Smooth muscle cell (in vitro differentiated cells): ENCODE results near the gene SERPINB1. TPM values are rescaled to one million over a fixed set of nuclear protein-coding genes. Genes with fewer than 3 reads are reported as not detected.
A peak's percentile ranks its signal among the peaks of the same experiment; 100 is the strongest.

Experiments used
- DNase-seq: peaks from one replicate; lab custom pipeline; 2025; ENCODE audit not compliant: unreplicated experiment; lab: John Stamatoyannopoulos, UW
- H2AFZ ChIP-seq: fragments of 200-600 bp; sonication (generic); 2 replicates; pipeline ENCODE4 v1.6.0; 2016; ENCODE audit warnings: antibody characterized with exemption, low read depth, mild to moderate bottlenecking
- H3F3A ChIP-seq: fragments of 200-600 bp; sonication (generic); 2 replicates; pipeline ENCODE4 v1.6.0; 2017; ENCODE audit warnings: antibody characterized with exemption, low read depth
- H3K27ac ChIP-seq: fragments of 200-600 bp; sonication (generic); 2 replicates; pipeline ENCODE4 v1.5.1; 2016; ENCODE audit warnings: low read depth, mild to moderate bottlenecking
- H3K27me3 ChIP-seq: fragments of 200-600 bp; sonication (generic); 2 replicates; pipeline ENCODE4 v1.6.1; 2016; ENCODE audit warnings: low read depth, mild to moderate bottlenecking
- H3K36me3 ChIP-seq: fragments of 200-600 bp; sonication (generic); 2 replicates; pipeline ENCODE4 v1.5.1; 2016; ENCODE audit warnings: low read depth
- H3K4me1 ChIP-seq: fragments of 200-600 bp; sonication (generic); 2 replicates; pipeline ENCODE4 v1.5.1; 2016; ENCODE audit warnings: low read depth
- H3K4me2 ChIP-seq: fragments of 200-600 bp; sonication (generic); 2 replicates; pipeline ENCODE4 v1.6.0; 2016; ENCODE audit warnings: mild to moderate bottlenecking
- H3K4me3 ChIP-seq: fragments of 200-600 bp; sonication (generic); 2 replicates; pipeline ENCODE4 v1.5.1; 2016; ENCODE audit warnings: mild to moderate bottlenecking
- H3K79me2 ChIP-seq: fragments of 200-600 bp; sonication (generic); 2 replicates; pipeline ENCODE4 v1.6.0; 2016; ENCODE audit warnings: low read depth, mild to moderate bottlenecking
- H3K9ac ChIP-seq: fragments of 200-600 bp; sonication (generic); 2 replicates; pipeline ENCODE4 v1.6.0; 2016; ENCODE audit warnings: low read depth
- H3K9me3 ChIP-seq: fragments of 200-600 bp; sonication (generic); replicated peaks from 2 replicates; pipeline ENCODE4 v1.5.1; 2016; ENCODE audit warnings: low read depth
- H4K20me1 ChIP-seq: fragments of 200-600 bp; sonication (generic); 2 replicates; pipeline ENCODE4 v1.6.0; 2016; ENCODE audit warnings: low read depth
- WGBS: methylation state at CpG from one replicate; pipeline ENCODE4 v1.1.7; 2016; ENCODE audit warnings: low lambda C conversion rate; 5-methylcytosine and 5-hydroxymethylcytosine counted together
- microRNA-seq: library from miRNA; unstranded; fragments of <30 nt; microRNA quantifications from one replicate; pipeline ENCODE4, GENCODE V29; 2016; ENCODE audit warnings: borderline number of aligned reads
- polyA plus RNA-seq: library from polyadenylated mRNA; unstranded; fragments of >200 nt; fragmentation: Nextera tagmentation; extraction: Ambion mirVana; gene quantifications from 2 replicates; pipeline ENCODE4 v1.2.1, GENCODE V29; 2016
- small RNA-seq: library from RNA; depleted of rRNA; stranded (forward); fragments of <200 nt; gene quantifications from one replicate; pipeline ENCODE3, GENCODE V24; 2014
- total RNA-seq: library from RNA; depleted of rRNA; stranded (reverse); fragments of >200 nt; gene quantifications from 2 replicates; pipeline ENCODE4 v1.2.3, GENCODE V29; 2014
- TF ChIP-seq, protein P1 (sequence below): fragments of 200-600 bp; sonication (generic); IDR thresholded peaks from 2 replicates; pipeline ENCODE4 v1.5.1; 2017; ENCODE audit warnings: borderline replicate concordance, mild to moderate bottlenecking, antibody characterized with exemption; ENCODE audit not compliant: insufficient read depth, poor library complexity, severe bottlenecking

SERPINB1 gene
- total and polyA plus RNA-seq, 2 experiments from 2014 or later, result 10.5 to 17.7 TPM

DNA sequence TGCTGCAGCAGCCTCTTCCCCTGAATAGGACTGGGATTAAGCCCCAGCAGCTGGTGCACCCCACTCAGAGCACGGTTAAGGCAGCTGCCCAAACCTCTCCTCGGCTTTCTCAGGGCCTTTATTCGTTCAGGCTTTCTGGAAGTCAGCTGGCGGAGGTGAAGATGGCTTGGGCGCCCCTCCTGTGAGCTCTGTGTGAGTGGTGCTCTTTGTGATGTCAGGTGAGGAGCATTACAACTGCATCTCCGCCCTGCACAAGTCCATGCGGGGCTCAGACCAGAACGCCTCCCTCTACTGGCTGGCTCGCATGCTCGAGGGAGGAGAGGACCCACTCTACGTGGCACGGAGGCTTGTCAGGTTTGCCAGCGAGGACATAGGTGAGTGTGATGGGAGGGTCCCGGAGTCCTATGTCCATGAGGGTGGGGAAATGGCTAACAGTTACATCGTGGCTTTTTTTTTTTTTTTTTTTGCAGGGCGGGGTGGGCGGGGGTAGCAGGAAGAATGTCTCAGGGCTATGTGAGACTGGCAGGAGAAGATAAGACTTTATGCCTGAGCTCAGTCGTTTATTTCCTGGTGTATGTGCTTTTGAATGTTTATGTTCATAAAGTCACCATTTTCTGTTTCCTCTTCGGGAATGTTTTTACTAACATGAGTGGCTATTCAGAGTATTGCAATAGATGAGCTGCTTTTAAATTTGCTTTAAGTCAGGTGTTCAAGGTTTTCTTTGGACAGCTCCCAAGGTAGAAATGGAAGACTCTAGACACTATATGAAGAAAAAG is 58.3 kb downstream of the SERPINB1 start:
- peaks cover 10% of the 10 kb centered on the region for H3K79me2 ChIP-seq
- no peak overlapping the region for H3K4me3 ChIP-seq
- H3K36me3 ChIP-seq, result peaks cover 10% of the 10 kb centered on the region
- TF ChIP-seq, protein P1, sequence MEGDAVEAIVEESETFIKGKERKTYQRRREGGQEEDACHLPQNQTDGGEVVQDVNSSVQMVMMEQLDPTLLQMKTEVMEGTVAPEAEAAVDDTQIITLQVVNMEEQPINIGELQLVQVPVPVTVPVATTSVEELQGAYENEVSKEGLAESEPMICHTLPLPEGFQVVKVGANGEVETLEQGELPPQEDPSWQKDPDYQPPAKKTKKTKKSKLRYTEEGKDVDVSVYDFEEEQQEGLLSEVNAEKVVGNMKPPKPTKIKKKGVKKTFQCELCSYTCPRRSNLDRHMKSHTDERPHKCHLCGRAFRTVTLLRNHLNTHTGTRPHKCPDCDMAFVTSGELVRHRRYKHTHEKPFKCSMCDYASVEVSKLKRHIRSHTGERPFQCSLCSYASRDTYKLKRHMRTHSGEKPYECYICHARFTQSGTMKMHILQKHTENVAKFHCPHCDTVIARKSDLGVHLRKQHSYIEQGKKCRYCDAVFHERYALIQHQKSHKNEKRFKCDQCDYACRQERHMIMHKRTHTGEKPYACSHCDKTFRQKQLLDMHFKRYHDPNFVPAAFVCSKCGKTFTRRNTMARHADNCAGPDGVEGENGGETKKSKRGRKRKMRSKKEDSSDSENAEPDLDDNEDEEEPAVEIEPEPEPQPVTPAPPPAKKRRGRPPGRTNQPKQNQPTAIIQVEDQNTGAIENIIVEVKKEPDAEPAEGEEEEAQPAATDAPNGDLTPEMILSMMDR, result no peak
- no peak overlapping the region for H3K4me2 ChIP-seq
- H4K20me1 ChIP-seq, result peaks cover 60% of the 10 kb centered on the region
- H3K27ac ChIP-seq, result no peak overlapping the region
- no peak overlapping the region for H2AFZ ChIP-seq
- no peaks in the 10 kb centered on the region for H3K27me3 ChIP-seq
- H3K9me3 ChIP-seq, result no peaks in the 10 kb centered on the region
- H3F3A ChIP-seq, result peaks cover 6% of the 10 kb centered on the region
- no peak for DNase-seq
- H3K4me1 ChIP-seq, result no peaks in the 10 kb centered on the region
- WGBS, result 82% methylated on average over 17 of the region's 19 CpGs
- no peak overlapping the region for H3K9ac ChIP-seq

DNA sequence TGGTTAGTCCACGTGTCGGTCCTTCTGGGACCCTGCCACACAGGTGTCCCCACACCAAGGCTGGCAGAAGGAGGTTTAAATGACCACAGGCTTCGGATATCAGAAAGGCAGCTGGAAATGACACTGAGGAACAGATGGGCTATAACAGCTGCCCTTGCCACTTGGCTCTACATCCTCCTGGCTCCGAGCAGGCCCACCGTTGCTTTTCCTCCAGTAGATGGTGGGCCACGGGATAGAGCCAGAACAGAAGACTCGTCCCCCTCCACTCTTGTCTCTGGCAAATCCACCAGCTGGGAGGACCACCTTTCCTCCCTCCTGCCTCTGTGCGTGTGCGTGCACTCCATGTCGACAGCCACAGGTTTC is 58.9 kb downstream of the SERPINB1 start:
- 96% methylated on average over 10 of the region's 10 CpGs for WGBS
- Histone ChIP-seq H2AFZ (no peak overlapping the region), H3K79me2 (peaks cover 16% of the 10 kb centered on the region), H3K4me3 (no peak overlapping the region), H3K4me1 (no peaks in the 10 kb centered on the region), H3K9me3 (no peaks in the 10 kb centered on the region), H3F3A (peaks cover under 1% of the 10 kb centered on the region), H3K9ac (no peak overlapping the region), H3K36me3 (peaks cover 10% of the 10 kb centered on the region), H3K4me2 (no peak overlapping the region), H4K20me1 (peaks cover 66% of the 10 kb centered on the region), H3K27ac (no peak overlapping the region), H3K27me3 (no peaks in the 10 kb centered on the region)
- TF ChIP-seq, protein P1, result no peak
- no peak for DNase-seq

DNA sequence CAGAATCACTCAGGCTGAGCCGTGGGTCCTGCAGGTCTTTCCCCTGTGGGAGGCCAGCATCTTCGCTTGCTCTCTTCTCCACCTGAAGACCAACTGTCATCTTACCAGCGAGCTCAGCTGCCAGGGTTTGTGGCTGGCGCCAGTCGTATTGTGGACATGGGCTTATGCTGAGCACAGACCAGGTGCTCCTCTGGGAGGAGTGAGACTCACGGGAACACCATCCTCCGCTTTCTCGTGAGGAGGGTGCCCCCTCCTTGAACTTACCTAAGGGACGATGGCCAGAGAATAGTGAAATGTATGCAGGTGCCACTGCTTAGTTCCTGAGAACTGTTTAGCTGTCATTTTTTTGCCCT is 59.3 kb downstream of the SERPINB1 start:
- TF ChIP-seq, protein P1, result no peak
- H3K79me2 ChIP-seq, result peaks cover 21% of the 10 kb centered on the region
- H4K20me1 ChIP-seq, result peaks cover 71% of the 10 kb centered on the region
- H3F3A ChIP-seq, result no peaks in the 10 kb centered on the region
- H3K36me3 ChIP-seq, result peaks cover 10% of the 10 kb centered on the region
- no peaks in the 10 kb centered on the region for H3K4me1 ChIP-seq
- DNase-seq, result no peak
- H3K9ac ChIP-seq, result no peak overlapping the region
- H2AFZ ChIP-seq, result no peak overlapping the region
- H3K4me2 ChIP-seq, result no peak overlapping the region
- no peak overlapping the region for H3K4me3 ChIP-seq
- 96% methylated on average over 9 of the region's 9 CpGs for WGBS
- H3K27ac ChIP-seq, result no peak overlapping the region
- H3K9me3 ChIP-seq, result no peaks in the 10 kb centered on the region
- H3K27me3 ChIP-seq, result no peaks in the 10 kb centered on the region

Small RNA genes within 50 kb of the gene (microRNA-seq; reads per million reads assigned to microRNA genes)
- gene MIR4645, result 1.8 reads per million

Small RNA genes within 50 kb of the gene (small RNA-seq; reads per million reads assigned to genes)
- gene MIR4645, result 0.61 reads per million, percentile 21 among the genes with 10 or more reads in this experiment

Other genes starting within 250 kb of the SERPINB1 start
- 0.90 and 0.99 TPM in 2 replicates for gene MYLK4, start 90.9 kb downstream of the SERPINB1 start, total RNA-seq
- gene MYLK4, start 90.9 kb downstream of the SERPINB1 start, polyA plus RNA-seq, result 0.21 TPM in 1 of 2 replicates, not detected in the other
- 20.0 and 27.0 TPM in 2 replicates for gene WRNIP1, start 76.5 kb downstream of the SERPINB1 start, total RNA-seq
- 29.6 and 33.8 TPM in 2 replicates for gene WRNIP1, start 76.5 kb downstream of the SERPINB1 start, polyA plus RNA-seq
- gene SERPINB9, start 61.4 kb upstream of the SERPINB1 start, total RNA-seq, result 22.4 and 23.7 TPM in 2 replicates
- 12.9 and 14.5 TPM in 2 replicates for gene SERPINB9, start 61.4 kb upstream of the SERPINB1 start, polyA plus RNA-seq
- 67.8 and 85.1 TPM in 2 replicates for gene SERPINB6, start 129.7 kb upstream of the SERPINB1 start, total RNA-seq
- gene SERPINB6, start 129.7 kb upstream of the SERPINB1 start, polyA plus RNA-seq, result 116 and 118 TPM in 2 replicates
- gene NQO2, start 158.0 kb upstream of the SERPINB1 start, total RNA-seq, result 12.9 and 16.4 TPM in 2 replicates
- gene NQO2, start 158.0 kb upstream of the SERPINB1 start, polyA plus RNA-seq, result 33.6 and 49.0 TPM in 2 replicates
- 11.8 and 12.2 TPM in 2 replicates for gene RIPK1, start 226.6 kb upstream of the SERPINB1 start, total RNA-seq
- gene RIPK1, start 226.6 kb upstream of the SERPINB1 start, polyA plus RNA-seq, result 8.7 and 15.9 TPM in 2 replicates